Activated naive CD4-positive, alpha-beta T cell treated with anti-CD3 and anti-CD28 coated beads, Interleukin-2, amount 10 ng/mL, durations not matched to agents 7 days and 5 days (primary cell): ENCODE measurements around the gene CD3D.

Experiments used
- CTCF ChIA-PET: fragments of 350-600 bp; sonication (Branson Sonifier 250); formaldehyde crosslinking; loops from one replicate; lab custom pipeline; 2021; ENCODE audit warnings: antibody characterized with exemption; lab: Charles Lee
- DNase-seq: peaks from one replicate; pipeline ENCODE4 v3.0.0-alpha.2; 2020
- H3K27ac Mint-ChIP-seq: one replicate; pipeline ENCODE4 v1.8.0; 2021; ENCODE audit warnings: mild to moderate bottlenecking, moderate library complexity, mixed read lengths
- H3K27me3 Mint-ChIP-seq: one replicate; pipeline ENCODE4 v1.8.0; 2021; ENCODE audit warnings: mild to moderate bottlenecking, mixed read lengths
- H3K36me3 Mint-ChIP-seq: one replicate; pipeline ENCODE4 v1.8.0; 2021; ENCODE audit warnings: mixed read lengths
- H3K4me1 Mint-ChIP-seq: one replicate; pipeline ENCODE4 v1.8.0; 2021; ENCODE audit warnings: mixed read lengths
- H3K4me3 Mint-ChIP-seq: one replicate; pipeline ENCODE4 v1.8.0; 2021; ENCODE audit warnings: mild to moderate bottlenecking, moderate library complexity, mixed read lengths
- H3K9me3 Mint-ChIP-seq: one replicate; pipeline ENCODE4 v1.8.0; 2021; ENCODE audit warnings: mixed read lengths

Gene CD3D

GRCh38 chr11:118342503-118343161 lies at the start of gene CD3D:
Gene CD3D, minus strand, starts transcription at chr11:118342705. Its CDS starts 98 bp downstream, at chr11:118342607.
- DNase-seq, result peak; percentile 77
- H3K27me3 Mint-ChIP-seq, result peaks cover 4% of the 10 kb centered on the region
- peak within 1 kb of the TSS; percentile 100 for H3K27ac Mint-ChIP-seq
- CTCF ChIA-PET, result interaction anchor here (0.8 to 8.2 kb wide), 10 partner anchors 10 to 144 kb away, joined by 3 to 76 read pairs (median 4); partner anchors contain the start of gene CD3E
- peaks cover 71% of the 10 kb centered on the region for H3K4me1 Mint-ChIP-seq
- H3K9me3 Mint-ChIP-seq, result no peaks in the 10 kb centered on the region
- peaks cover 69% of the 10 kb centered on the region for H3K36me3 Mint-ChIP-seq
- peak within 1 kb of the TSS; percentile 81 for H3K4me3 Mint-ChIP-seq

GRCh38 chr11:118383657-118384056 lies 41.2 kb upstream of the CD3D start:
- CTCF ChIA-PET, result interaction anchor here (1.8 kb wide), 1 partner anchor 15 kb away, joined by 5 read pairs; no protein-coding TSS in a partner anchor
- Mint-ChIP-seq H3K4me3 (no peak overlapping the region), H3K9me3 (no peaks in the 10 kb centered on the region), H3K27me3 (no peaks in the 10 kb centered on the region), H3K36me3 (peaks cover 67% of the 10 kb centered on the region), H3K4me1 (no peaks in the 10 kb centered on the region), H3K27ac (no peak overlapping the region)
- DNase-seq, result no peak

GRCh38 chr11:118382954-118383353 lies 40.4 kb upstream of the CD3D start:
- DNase-seq, result no peak
- no peaks in the 10 kb centered on the region for H3K4me1 Mint-ChIP-seq
- peaks cover 69% of the 10 kb centered on the region for H3K36me3 Mint-ChIP-seq
- H3K4me3 Mint-ChIP-seq, result no peak overlapping the region
- no peaks in the 10 kb centered on the region for H3K9me3 Mint-ChIP-seq
- no peaks in the 10 kb centered on the region for H3K27me3 Mint-ChIP-seq
- no peak overlapping the region for H3K27ac Mint-ChIP-seq
- CTCF ChIA-PET, result no interaction called here

- Mint-ChIP-seq H3K36me3 (peaks cover 61% of the 10 kb centered on the region), H3K27ac (no peak overlapping the region), H3K4me1 (peaks cover 6% of the 10 kb centered on the region), H3K9me3 (no peaks in the 10 kb centered on the region), H3K27me3 (no peaks in the 10 kb centered on the region), H3K4me3 (no peak overlapping the region)
- CTCF ChIA-PET, result no interaction called here
- DNase-seq, result no peak
These were observed 38.1 kb upstream of the CD3D start for GRCh38 chr11:118380571-118380970.

- no peak for DNase-seq
- no peak overlapping the region for H3K4me3 Mint-ChIP-seq
- H3K9me3 Mint-ChIP-seq, result no peaks in the 10 kb centered on the region
- CTCF ChIA-PET, result interaction anchor here (1.5 kb wide), 1 partner anchor 14 kb away, joined by 6 read pairs; no protein-coding TSS in a partner anchor
- H3K4me1 Mint-ChIP-seq, result peaks cover 6% of the 10 kb centered on the region
- H3K27ac Mint-ChIP-seq, result no peak overlapping the region
- peaks cover 57% of the 10 kb centered on the region for H3K36me3 Mint-ChIP-seq
- no peaks in the 10 kb centered on the region for H3K27me3 Mint-ChIP-seq
These were observed 37.0 kb upstream of the CD3D start for GRCh38 chr11:118379497-118379896.

GRCh38 chr11:118375978-118376377 lies 33.5 kb upstream of the CD3D start:
- peaks cover 61% of the 10 kb centered on the region for H3K36me3 Mint-ChIP-seq
- no peak overlapping the region for H3K27ac Mint-ChIP-seq
- CTCF ChIA-PET, result interaction anchor here (0.6 to 1.3 kb wide), 4 partner anchors 13 to 177 kb away, joined by 3 to 6 read pairs (median 3); no protein-coding TSS in a partner anchor
- no peaks in the 10 kb centered on the region for H3K9me3 Mint-ChIP-seq
- H3K4me3 Mint-ChIP-seq, result no peak overlapping the region
- peaks cover 6% of the 10 kb centered on the region for H3K4me1 Mint-ChIP-seq
- DNase-seq, result no peak
- no peaks in the 10 kb centered on the region for H3K27me3 Mint-ChIP-seq

- no peaks in the 10 kb centered on the region for H3K9me3 Mint-ChIP-seq
- peaks cover 6% of the 10 kb centered on the region for H3K4me1 Mint-ChIP-seq
- CTCF ChIA-PET, result interaction anchor here (1.2 to 1.6 kb wide), 3 partner anchors 12 to 116 kb away, joined by 3 to 6 read pairs (median 5); no protein-coding TSS in a partner anchor
- no peak for DNase-seq
- no peaks in the 10 kb centered on the region for H3K27me3 Mint-ChIP-seq
- H3K27ac Mint-ChIP-seq, result no peak overlapping the region
- H3K36me3 Mint-ChIP-seq, result peaks cover 65% of the 10 kb centered on the region
- H3K4me3 Mint-ChIP-seq, result no peak overlapping the region
These were observed 32.2 kb upstream of the CD3D start for GRCh38 chr11:118374729-118375128.

- H3K4me1 Mint-ChIP-seq, result peaks cover 6% of the 10 kb centered on the region
- H3K27ac Mint-ChIP-seq, result no peak overlapping the region
- CTCF ChIA-PET, result interaction anchor here (1.0 to 1.6 kb wide), 3 partner anchors 13 to 117 kb away, joined by 3 to 5 read pairs (median 4); no protein-coding TSS in a partner anchor
- no peak for DNase-seq
- no peaks in the 10 kb centered on the region for H3K27me3 Mint-ChIP-seq
- no peaks in the 10 kb centered on the region for H3K9me3 Mint-ChIP-seq
- H3K36me3 Mint-ChIP-seq, result peaks cover 66% of the 10 kb centered on the region
- no peak overlapping the region for H3K4me3 Mint-ChIP-seq
These were observed 31.4 kb upstream of the CD3D start for GRCh38 chr11:118373871-118374270.

GRCh38 chr11:118373263-118373662 lies 30.8 kb upstream of the CD3D start:
- CTCF ChIA-PET, result interaction anchor here (0.6 to 1.3 kb wide), 3 partner anchors 11 to 168 kb away, joined by 3 to 4 read pairs (median 4); no protein-coding TSS in a partner anchor
- DNase-seq, result no peak
- Mint-ChIP-seq H3K27me3 (no peaks in the 10 kb centered on the region), H3K4me1 (peaks cover 6% of the 10 kb centered on the region), H3K27ac (no peak overlapping the region), H3K36me3 (peaks cover 70% of the 10 kb centered on the region), H3K4me3 (no peak overlapping the region), H3K9me3 (no peaks in the 10 kb centered on the region)

GRCh38 chr11:118370774-118371173 lies 28.3 kb upstream of the CD3D start:
- CTCF ChIA-PET, result no interaction called here
- no peak overlapping the region for H3K4me3 Mint-ChIP-seq
- peaks cover 72% of the 10 kb centered on the region for H3K36me3 Mint-ChIP-seq
- peaks cover under 1% of the 10 kb centered on the region for H3K4me1 Mint-ChIP-seq
- no peaks in the 10 kb centered on the region for H3K9me3 Mint-ChIP-seq
- H3K27ac Mint-ChIP-seq, result no peak overlapping the region
- DNase-seq, result no peak
- no peaks in the 10 kb centered on the region for H3K27me3 Mint-ChIP-seq

GRCh38 chr11:118366287-118366686 lies 23.8 kb upstream of the CD3D start:
- Mint-ChIP-seq H3K9me3 (no peaks in the 10 kb centered on the region), H3K4me1 (peaks cover 21% of the 10 kb centered on the region), H3K27ac (no peak overlapping the region), H3K4me3 (no peak overlapping the region), H3K36me3 (peaks cover 51% of the 10 kb centered on the region), H3K27me3 (no peaks in the 10 kb centered on the region)
- CTCF ChIA-PET, result interaction anchor here (0.6 to 6.9 kb wide), 3 partner anchors 13 to 135 kb away, joined by 3 to 36 read pairs (median 3); no protein-coding TSS in a partner anchor
- DNase-seq, result no peak

- no peaks in the 10 kb centered on the region for H3K9me3 Mint-ChIP-seq
- H3K4me3 Mint-ChIP-seq, result no peak overlapping the region
- DNase-seq, result no peak
- H3K27me3 Mint-ChIP-seq, result no peaks in the 10 kb centered on the region
- no peak overlapping the region for H3K27ac Mint-ChIP-seq
- peaks cover 32% of the 10 kb centered on the region for H3K4me1 Mint-ChIP-seq
- CTCF ChIA-PET, result interaction anchor here (0.9 to 6.9 kb wide), 5 partner anchors 14 to 124 kb away, joined by 3 to 36 read pairs (median 5); no protein-coding TSS in a partner anchor
- H3K36me3 Mint-ChIP-seq, result peaks cover 42% of the 10 kb centered on the region
These were observed 22.6 kb upstream of the CD3D start for GRCh38 chr11:118364956-118365615.

GRCh38 chr11:118359295-118359958 lies 16.9 kb upstream of the CD3D start, which contains the start of gene UBE4A:
Gene UBE4A, plus strand, starts transcription at chr11:118359600. Its CDS starts 5,481 bp downstream, at chr11:118365081.
- H3K4me1 Mint-ChIP-seq, result peaks cover 46% of the 10 kb centered on the region
- CTCF ChIA-PET, result interaction anchor here (1.1 to 6.9 kb wide), 3 partner anchors 9 to 129 kb away, joined by 3 to 36 read pairs (median 6); no protein-coding TSS in a partner anchor
- no peaks in the 10 kb centered on the region for H3K9me3 Mint-ChIP-seq
- H3K36me3 Mint-ChIP-seq, result peaks cover 23% of the 10 kb centered on the region
- peak within 1 kb of the TSS; percentile 93 for H3K27ac Mint-ChIP-seq
- DNase-seq, result peak; percentile 99
- peaks cover 7% of the 10 kb centered on the region for H3K27me3 Mint-ChIP-seq
- peak within 1 kb of the TSS; percentile 98 for H3K4me3 Mint-ChIP-seq

GRCh38 chr11:118358071-118358470 lies 15.6 kb upstream of the CD3D start:
- no peak overlapping the region for H3K4me3 Mint-ChIP-seq
- H3K27me3 Mint-ChIP-seq, result peaks cover 7% of the 10 kb centered on the region
- H3K9me3 Mint-ChIP-seq, result no peaks in the 10 kb centered on the region
- H3K36me3 Mint-ChIP-seq, result peaks cover 27% of the 10 kb centered on the region
- no peak for DNase-seq
- H3K27ac Mint-ChIP-seq, result no peak overlapping the region
- peaks cover 51% of the 10 kb centered on the region for H3K4me1 Mint-ChIP-seq
- CTCF ChIA-PET, result no interaction called here
